Activated naive CD4-positive, alpha-beta T cell treated with Interleukin-2 at 50 U/mL for 16 hours (primary cell): ENCODE data around the gene TRIM7.
"Not testable (repeated sequence)": the region's sequence is repeated elsewhere in the genome, so short reads cannot be mapped to it uniquely, and the experiment has no call there.

Source experiments
- DNase-seq: peaks from one replicate; pipeline ENCODE4 v3.0.0-alpha.2; 2020

TRIM7 gene

GRCh38 chr5:181232593-181232992, 27.6 kb upstream of the TRIM7 start:
- DNase-seq: no peak

GRCh38 chr5:181231432-181231831, 26.4 kb upstream of the TRIM7 start:
- no peak for DNase-seq

GRCh38 chr5:181230551-181230950, 25.6 kb upstream of the TRIM7 start:
- DNase-seq: no peak

- no peak for DNase-seq
Measured at GRCh38 chr5:181229996-181230395, 25.0 kb upstream of the TRIM7 start.

- DNase-seq: peak; percentile 52
Measured at GRCh38 chr5:181224390-181225229, 19.6 kb upstream of the TRIM7 start.

- no peak for DNase-seq
Measured at GRCh38 chr5:181223729-181224389, 18.9 kb upstream of the TRIM7 start.

GRCh38 chr5:181223058-181223728, 18.2 kb upstream of the TRIM7 start, which contains the start of gene TRIM41:
TSS of gene TRIM41 (plus strand) at chr5:181223281. CDS start at chr5:181224000, 719 bp downstream.
- peak; percentile 98 for DNase-seq

GRCh38 chr5:181222630-181223057, 17.6 kb upstream of the TRIM7 start:
- no peak for DNase-seq

GRCh38 chr5:181221792-181222629, 17.0 kb upstream of the TRIM7 start:
- DNase-seq: peak; percentile 97

GRCh38 chr5:181221105-181221791, 16.3 kb upstream of the TRIM7 start:
- DNase-seq: peak; percentile 59

GRCh38 chr5:181220178-181220515, 15.2 kb upstream of the TRIM7 start:
- DNase-seq: no peak

- no peak for DNase-seq
Measured at GRCh38 chr5:181219262-181220177, 14.5 kb upstream of the TRIM7 start.

- no peak for DNase-seq
Measured at GRCh38 chr5:181218795-181219124, 13.8 kb upstream of the TRIM7 start.

- peak; percentile 43 for DNase-seq
Measured at GRCh38 chr5:181217803-181218062, 12.7 kb upstream of the TRIM7 start.

- peak; percentile 62 for DNase-seq
Measured at GRCh38 chr5:181217111-181217802, 12.3 kb upstream of the TRIM7 start.

- DNase-seq: no peak
Measured at GRCh38 chr5:181215997-181216989, 11.3 kb upstream of the TRIM7 start.

GRCh38 chr5:181214249-181214648, 9.3 kb upstream of the TRIM7 start:
- not testable (repeated sequence) for DNase-seq

GRCh38 chr5:181212934-181213333, 7.9 kb upstream of the TRIM7 start:
- DNase-seq: no peak

GRCh38 chr5:181212080-181212479, 7.1 kb upstream of the TRIM7 start:
- DNase-seq: no peak

- DNase-seq: no peak
Measured at GRCh38 chr5:181211208-181211607, 6.2 kb upstream of the TRIM7 start.
